GM23248 (cell line): ENCODE data around the gene DIP2A.

Experiments
- EZH2 ChIP-seq: fragments of 200-600 bp; sonication (generic); IDR thresholded peaks from 2 replicates; pipeline ENCODE4 v1.6.1; 2018; ENCODE audit warnings: antibody characterized with exemption, mild to moderate bottlenecking; ENCODE audit not compliant: insufficient read depth, poor library complexity, severe bottlenecking
- EZH2phosphoT487 ChIP-seq: fragments of 200-600 bp; sonication (generic); IDR thresholded peaks from 2 replicates; pipeline ENCODE4 v1.6.1; 2018; ENCODE audit warnings: antibody characterized with exemption, moderate library complexity, mild to moderate bottlenecking, low read depth; ENCODE audit not compliant: insufficient read depth

DNA sequence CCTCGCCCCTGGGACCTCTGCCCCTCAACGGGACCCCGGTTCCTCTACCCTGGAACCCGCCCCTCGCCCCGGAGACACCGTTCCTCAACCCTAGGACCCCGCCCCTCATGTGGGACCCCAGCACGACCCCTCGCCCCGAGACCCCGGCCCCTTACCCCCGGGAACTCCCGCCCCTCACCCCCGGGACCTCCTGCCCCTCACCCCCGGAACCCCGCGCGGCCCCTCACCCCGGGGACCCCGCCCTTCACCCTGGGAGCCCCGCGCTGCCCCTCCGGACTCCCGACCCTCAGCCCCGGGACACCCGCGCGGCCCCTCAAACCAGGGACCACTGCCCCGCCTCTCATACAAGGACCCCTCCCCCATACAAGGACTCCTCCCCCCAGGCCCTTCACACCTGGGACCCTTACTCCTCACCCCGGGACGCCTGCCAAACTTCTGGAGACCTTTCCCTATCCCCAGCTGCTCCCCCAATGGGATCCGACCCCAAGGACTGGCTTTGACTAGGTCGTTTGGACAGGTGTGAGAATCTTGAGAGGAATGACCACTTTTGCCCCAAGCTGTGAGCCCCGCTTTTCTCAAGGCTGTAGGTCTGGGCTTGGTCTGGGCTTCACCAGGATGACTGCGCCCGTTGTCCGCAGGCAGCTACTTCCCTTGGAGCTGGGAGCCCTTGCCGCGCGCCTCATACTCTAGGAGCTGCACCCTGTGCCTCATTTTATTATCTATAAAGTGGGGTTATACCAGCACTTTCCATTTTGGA lies 843 bp downstream of the DIP2A start:
- TF ChIP-seq EZH2 (no peak), EZH2phosphoT487 (no peak)
